ENCODE data around the gene EPS8. TPM values are rescaled to one million over a fixed set of nuclear protein-coding genes. Genes with fewer than 3 reads are reported as not detected.

The EPS8 gene
- total RNA-seq, 1 experiment from 2014 or later, result 13.9 TPM

DNA sequence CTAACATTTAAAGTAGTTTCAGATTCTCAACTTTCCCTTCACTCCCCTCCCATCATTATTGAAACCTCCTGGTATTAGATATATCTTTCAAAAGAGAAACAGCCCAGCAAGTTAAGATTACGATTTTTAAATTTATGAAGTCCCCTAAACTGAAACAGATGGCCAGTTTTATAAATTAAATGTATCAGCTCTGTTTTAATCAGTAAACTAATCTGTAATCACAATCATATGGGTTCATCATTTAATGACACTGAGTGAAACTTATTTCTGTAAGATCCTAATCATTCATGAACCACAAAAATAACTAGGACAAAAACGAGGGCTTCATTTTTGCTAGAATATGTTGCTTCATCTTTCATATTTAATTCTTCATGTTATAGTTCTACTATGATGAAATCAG, 137.8 kb downstream of the EPS8 start:
- Mint-ChIP-seq H3K9me3 (ENCODE audit: unreplicated experiment) (no peaks in the 10 kb centered on the region), H3K27me3 (ENCODE audit: insufficient read depth, unreplicated experiment) (no peaks in the 10 kb centered on the region), H3K4me3 (ENCODE audit: unreplicated experiment) (no peak overlapping the region), H3K4me1 (ENCODE audit: low read depth, unreplicated experiment) (no peaks in the 10 kb centered on the region), H3K27ac (ENCODE audit: unreplicated experiment) (no peak overlapping the region), H3K36me3 (ENCODE audit: insufficient read depth, unreplicated experiment) (no peaks in the 10 kb centered on the region)
- DNase-seq, result no peak
- peaks cover 1% of the 10 kb centered on the region; the same call in 1 of the 2 replicates for H3K36me3 ChIP-seq (ENCODE audit: control insufficient read depth, insufficient read depth, low read length)
- no peaks in the 10 kb centered on the region for H3K4me1 ChIP-seq
- BruUV-seq (replicated peaks), result no TSS peak
- no peak for TF ChIP-seq CTCF (IDR thresholded peaks at IDR 0.05; ENCODE audit: insufficient read depth in 1 of 2, low read depth in 1 of 2, low read length in 1 of 2, severe bottlenecking in 1 of 2, unreplicated experiment in 1 of 2)
- intact Hi-C loops (cut with micrococcal nuclease; ENCODE audit: unreplicated experiment), result no loop called here
- POLR2A ChIA-PET, result no interaction called here
- H3K9me3 ChIP-seq, result no peaks in the 10 kb centered on the region
- H3K4me3 ChIP-seq (ENCODE audit: low read depth, low read length), result no peak overlapping the region
- 0 out of 2 replicates have a peak, but pooled peaks cover 2% of the 10 kb centered on the region for H3K27me3 ChIP-seq (replicated peaks; ENCODE audit: control insufficient read depth, insufficient read depth, low read length)
- CTCF ChIA-PET, result no interaction called here

DNA sequence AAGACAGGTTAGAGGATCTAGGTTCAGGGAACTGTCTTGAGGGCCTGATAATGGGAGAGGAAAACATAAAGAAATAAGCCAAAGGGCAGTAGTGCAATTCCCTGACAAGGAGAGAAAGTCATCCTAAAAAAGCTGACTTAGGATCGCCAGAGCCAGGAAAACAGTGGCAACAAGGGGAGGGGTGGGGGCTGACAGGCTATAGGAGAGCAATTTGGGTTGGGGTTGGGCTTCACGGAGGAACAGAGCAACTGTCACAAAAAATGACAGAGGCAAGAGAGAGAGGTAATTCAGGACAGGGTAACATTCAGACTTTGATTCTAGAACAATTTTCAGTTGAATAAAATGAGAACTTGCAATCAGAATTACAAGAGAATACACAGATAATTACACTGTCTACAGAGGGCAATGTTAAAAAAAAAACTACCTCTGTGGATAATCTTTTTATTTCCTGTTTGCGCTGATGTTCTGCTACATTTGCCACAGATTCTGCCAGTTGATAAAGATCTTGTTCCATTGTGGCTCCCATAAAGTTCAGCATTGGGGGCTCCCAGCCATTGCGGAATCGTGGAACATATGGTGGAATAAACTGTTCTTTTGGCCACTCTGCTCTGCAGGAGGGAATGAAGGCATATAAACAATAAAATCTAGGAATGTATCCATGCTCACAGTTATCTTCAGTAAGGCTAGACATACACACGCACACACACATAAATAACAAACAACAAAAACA, 138.6 kb downstream of the EPS8 start:
- POLR2A ChIA-PET, result no interaction called here
- Mint-ChIP-seq H3K27me3 (ENCODE audit: insufficient read depth, unreplicated experiment) (no peaks in the 10 kb centered on the region), H3K27ac (ENCODE audit: unreplicated experiment) (no peak overlapping the region), H3K9me3 (ENCODE audit: unreplicated experiment) (no peaks in the 10 kb centered on the region), H3K36me3 (ENCODE audit: insufficient read depth, unreplicated experiment) (no peaks in the 10 kb centered on the region), H3K4me3 (ENCODE audit: unreplicated experiment) (no peak overlapping the region), H3K4me1 (ENCODE audit: low read depth, unreplicated experiment) (no peaks in the 10 kb centered on the region)
- no TSS peak for BruUV-seq (replicated peaks)
- Histone ChIP-seq H3K4me3 (ENCODE audit: low read depth, low read length) (no peak overlapping the region), H3K27me3 (replicated peaks; ENCODE audit: control insufficient read depth, insufficient read depth, low read length) (0 out of 2 replicates have a peak, but pooled peaks cover 2% of the 10 kb centered on the region), H3K36me3 (ENCODE audit: control insufficient read depth, insufficient read depth, low read length) (peaks cover 1% of the 10 kb centered on the region; the same call in 1 of the 2 replicates), H3K9me3 (no peaks in the 10 kb centered on the region), H3K4me1 (no peaks in the 10 kb centered on the region)
- intact Hi-C loops (cut with micrococcal nuclease; ENCODE audit: unreplicated experiment), result no loop called here
- CTCF ChIA-PET, result no interaction called here
- no peak for TF ChIP-seq CTCF (IDR thresholded peaks at IDR 0.05; ENCODE audit: insufficient read depth in 1 of 2, low read depth in 1 of 2, low read length in 1 of 2, severe bottlenecking in 1 of 2, unreplicated experiment in 1 of 2)
- no peak for DNase-seq

DNA sequence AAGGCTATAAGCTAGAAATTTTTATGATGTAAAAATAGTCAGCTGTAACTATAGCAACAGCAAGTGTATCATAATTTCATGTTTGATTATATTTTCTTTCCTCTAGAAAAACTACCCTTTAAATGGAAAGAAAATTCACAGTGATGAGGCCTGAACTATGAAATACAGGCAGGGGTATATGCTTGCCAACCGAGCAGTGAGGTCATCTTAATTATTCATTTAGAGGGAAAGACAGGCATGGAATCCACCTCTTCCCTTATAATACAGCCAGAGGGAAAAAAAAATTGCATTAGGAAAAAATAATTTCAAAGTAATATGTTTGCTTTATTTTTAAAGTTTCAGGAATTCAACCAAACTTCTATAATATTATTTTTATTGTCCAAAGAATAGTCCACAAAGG, 139.8 kb downstream of the EPS8 start:
- H3K4me3 ChIP-seq (ENCODE audit: low read depth, low read length), result no peak overlapping the region
- ChIA-PET CTCF (no interaction called here), POLR2A (no interaction called here)
- H3K4me1 ChIP-seq, result no peaks in the 10 kb centered on the region
- no peaks in the 10 kb centered on the region for H3K36me3 Mint-ChIP-seq (ENCODE audit: insufficient read depth, unreplicated experiment)
- peaks cover 1% of the 10 kb centered on the region; the same call in 1 of the 2 replicates for H3K36me3 ChIP-seq (ENCODE audit: control insufficient read depth, insufficient read depth, low read length)
- H3K27me3 ChIP-seq (replicated peaks; ENCODE audit: control insufficient read depth, insufficient read depth, low read length), result 0 out of 2 replicates have a peak, but pooled peaks cover 2% of the 10 kb centered on the region
- H3K4me1 Mint-ChIP-seq (ENCODE audit: low read depth, unreplicated experiment), result no peaks in the 10 kb centered on the region
- no peaks in the 10 kb centered on the region for H3K27me3 Mint-ChIP-seq (ENCODE audit: insufficient read depth, unreplicated experiment)
- H3K9me3 ChIP-seq, result no peaks in the 10 kb centered on the region
- no TSS peak for BruUV-seq (replicated peaks)
- intact Hi-C loops (cut with micrococcal nuclease; ENCODE audit: unreplicated experiment), result no loop called here
- TF ChIP-seq CTCF (IDR thresholded peaks at IDR 0.05; ENCODE audit: insufficient read depth in 1 of 2, low read depth in 1 of 2, low read length in 1 of 2, severe bottlenecking in 1 of 2, unreplicated experiment in 1 of 2), result no peak
- H3K4me3 Mint-ChIP-seq (ENCODE audit: unreplicated experiment), result no peak overlapping the region
- no peak for DNase-seq
- no peak overlapping the region for H3K27ac Mint-ChIP-seq (ENCODE audit: unreplicated experiment)
- H3K9me3 Mint-ChIP-seq (ENCODE audit: unreplicated experiment), result no peaks in the 10 kb centered on the region

All from Caco-2 (cell line).